GM18502 (cell line): ENCODE results near the gene PLCB1.
"Not testable (repeated sequence)": the region's sequence is repeated elsewhere in the genome, so short reads cannot be mapped to it uniquely, and the experiment has no call there.

Experiments
- ATAC-seq: cut with Tn5 transposase; IDR thresholded peaks from one replicate; pipeline ENCODE4 v1.9.1; 2021; ENCODE audit warnings: mild to moderate bottlenecking; ENCODE audit not compliant: unreplicated experiment, poor library complexity

PLCB1 gene

GRCh38 chr20:8834294-8834693, 702.2 kb downstream of the PLCB1 start:
- not testable (repeated sequence) for ATAC-seq

GRCh38 chr20:8834851-8835250, 702.8 kb downstream of the PLCB1 start:
- no peak for ATAC-seq

- ATAC-seq = no peak
Observed at GRCh38 chr20:8837396-8837795, 705.3 kb downstream of the PLCB1 start.

- ATAC-seq = no peak
Observed at GRCh38 chr20:8842525-8842924, 710.5 kb downstream of the PLCB1 start.

GRCh38 chr20:8844179-8844578, 712.1 kb downstream of the PLCB1 start:
- no peak for ATAC-seq

- no peak for ATAC-seq
Observed at GRCh38 chr20:8849990-8850389, 717.9 kb downstream of the PLCB1 start.

- ATAC-seq = no peak
Observed at GRCh38 chr20:8851446-8851845, 719.4 kb downstream of the PLCB1 start.

GRCh38 chr20:8851919-8852318, 719.9 kb downstream of the PLCB1 start:
- ATAC-seq = not testable (repeated sequence)

GRCh38 chr20:8853211-8853610, 721.1 kb downstream of the PLCB1 start:
- ATAC-seq = not testable (repeated sequence)

GRCh38 chr20:8853805-8854338, 721.8 kb downstream of the PLCB1 start:
- peak; percentile 96 for ATAC-seq

GRCh38 chr20:8854571-8854970, 722.5 kb downstream of the PLCB1 start:
- ATAC-seq = no peak

GRCh38 chr20:8855315-8855714, 723.2 kb downstream of the PLCB1 start:
- ATAC-seq = no peak

- ATAC-seq = no peak
Observed at GRCh38 chr20:8856668-8857067, 724.6 kb downstream of the PLCB1 start.

GRCh38 chr20:8858181-8858787, 726.2 kb downstream of the PLCB1 start:
- no peak for ATAC-seq

- no peak for ATAC-seq
Observed at GRCh38 chr20:8860011-8860495, 728.0 kb downstream of the PLCB1 start.

- ATAC-seq = no peak
Observed at GRCh38 chr20:8862092-8862491, 730.0 kb downstream of the PLCB1 start.

GRCh38 chr20:8865636-8866035, 733.6 kb downstream of the PLCB1 start:
- ATAC-seq = no peak

- ATAC-seq = no peak
Observed at GRCh38 chr20:8867038-8867740, 735.1 kb downstream of the PLCB1 start.

GRCh38 chr20:8870652-8871051, 738.6 kb downstream of the PLCB1 start:
- no peak for ATAC-seq

GRCh38 chr20:8874437-8874836, 742.4 kb downstream of the PLCB1 start:
- ATAC-seq = no peak

- ATAC-seq = no peak
Observed at GRCh38 chr20:8875586-8875985, 743.5 kb downstream of the PLCB1 start.

GRCh38 chr20:8876366-8876765, 744.3 kb downstream of the PLCB1 start:
- no peak for ATAC-seq
